NCI-H2196 (cell line): Measurements from ENCODE around the gene ARRB1.
A peak's percentile ranks its signal among the peaks of the same experiment; 100 is the strongest.
"Not testable (repeated sequence)": the region's sequence is repeated elsewhere in the genome, so short reads cannot be mapped to it uniquely, and the experiment has no call there.

Source experiments
- DNase-seq: peaks from one replicate; lab custom pipeline; 2025; ENCODE audit not compliant: unreplicated experiment; lab: John Stamatoyannopoulos, UW

ARRB1 gene

DNA sequence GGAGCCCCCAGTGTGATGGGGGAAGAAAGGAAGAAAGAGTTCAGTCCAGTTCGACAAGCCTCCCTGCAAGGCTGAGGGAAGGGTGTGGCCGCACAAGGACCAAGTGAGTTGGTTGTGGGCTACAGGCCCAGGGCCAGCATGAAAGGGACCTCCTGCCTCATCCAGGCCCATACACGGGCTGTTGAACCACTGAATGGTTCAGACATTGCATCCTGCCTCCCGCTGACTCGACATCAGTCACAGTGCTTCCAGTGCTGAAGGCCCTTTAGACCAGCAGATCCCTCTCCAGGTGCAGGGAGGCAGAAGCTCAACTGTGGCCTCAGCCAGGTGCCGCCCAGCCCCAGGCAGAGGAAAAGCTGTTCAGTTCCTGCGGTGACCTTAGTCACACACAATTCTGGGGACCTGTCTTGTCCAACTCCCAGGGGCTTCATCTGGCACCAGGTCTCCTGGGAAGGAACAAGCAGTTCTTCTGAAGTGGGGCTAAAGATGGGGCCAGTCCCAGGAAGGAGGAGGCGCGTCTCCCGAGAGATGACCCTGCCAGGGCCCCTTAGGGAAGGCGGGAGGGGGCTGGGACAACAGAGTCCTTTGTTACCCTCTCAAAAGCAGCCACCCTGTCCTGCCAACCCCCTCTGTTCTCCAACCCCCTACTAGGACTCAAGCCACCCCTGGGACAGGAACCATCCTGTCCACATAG lies 6.6 kb downstream of the ARRB1 start:
- no peak for DNase-seq

DNA sequence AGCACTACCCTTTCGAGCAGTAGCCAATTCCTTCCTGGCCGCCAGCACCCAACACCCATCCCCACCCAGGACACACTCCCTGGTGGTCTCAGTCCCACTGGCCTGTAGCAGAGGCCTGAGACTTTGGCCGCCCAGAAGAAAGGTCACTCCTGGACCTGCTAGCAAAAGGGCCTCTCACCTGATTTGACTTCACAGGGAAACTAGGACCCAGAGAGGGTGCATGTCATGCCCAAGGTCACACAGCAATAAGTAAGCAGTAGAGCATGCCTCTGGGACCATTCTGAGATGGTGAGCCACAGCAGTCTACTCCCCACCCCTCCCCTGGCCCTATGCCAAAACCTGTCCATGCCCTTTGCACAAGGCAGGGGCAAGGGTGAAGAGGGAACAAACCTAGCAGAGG lies 7.3 kb downstream of the ARRB1 start:
- DNase-seq: no peak

DNA sequence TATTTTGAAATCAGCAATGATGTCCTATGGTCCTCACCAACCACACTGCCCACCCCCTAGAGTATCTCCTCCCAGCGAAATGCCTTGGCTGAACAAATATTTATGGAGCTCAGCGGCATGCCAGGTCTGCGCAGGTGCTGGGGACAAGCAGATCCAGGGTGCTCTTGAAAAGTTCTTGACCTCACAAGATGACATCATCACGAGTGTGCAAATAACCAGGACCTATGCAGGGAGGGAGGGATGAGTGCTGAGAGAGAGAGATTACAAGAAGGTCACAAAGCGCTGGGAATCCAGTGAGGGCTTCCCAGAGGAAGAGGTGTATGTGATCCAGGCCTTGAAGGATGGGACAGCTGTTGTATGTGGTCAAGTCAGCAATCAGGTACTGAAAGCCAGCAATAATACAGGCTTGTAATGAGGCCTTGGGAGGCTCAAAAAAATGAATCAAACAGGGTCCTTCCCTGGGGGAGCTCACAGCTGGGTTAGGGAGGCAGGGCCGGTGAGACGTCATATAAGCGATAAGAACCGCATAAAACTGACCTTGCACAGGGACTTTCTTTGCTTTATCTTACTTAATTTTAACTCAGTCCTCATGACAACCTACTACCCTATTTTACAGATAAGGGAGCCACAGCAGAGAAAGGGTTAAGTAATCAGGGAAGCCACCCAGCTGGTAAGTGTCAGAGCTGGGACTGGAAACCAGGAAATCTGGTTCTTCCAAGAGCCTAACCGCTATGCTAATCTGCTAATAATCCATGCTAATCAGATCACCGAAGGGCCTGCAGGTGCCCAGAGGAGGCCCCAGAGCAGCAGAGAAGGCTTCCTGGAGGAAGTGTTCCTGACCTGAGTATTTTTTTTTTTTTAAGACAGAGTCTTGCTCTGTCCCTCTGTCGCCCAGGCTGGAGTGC lies 8.2 kb downstream of the ARRB1 start:
- DNase-seq: peak; percentile 91

DNA sequence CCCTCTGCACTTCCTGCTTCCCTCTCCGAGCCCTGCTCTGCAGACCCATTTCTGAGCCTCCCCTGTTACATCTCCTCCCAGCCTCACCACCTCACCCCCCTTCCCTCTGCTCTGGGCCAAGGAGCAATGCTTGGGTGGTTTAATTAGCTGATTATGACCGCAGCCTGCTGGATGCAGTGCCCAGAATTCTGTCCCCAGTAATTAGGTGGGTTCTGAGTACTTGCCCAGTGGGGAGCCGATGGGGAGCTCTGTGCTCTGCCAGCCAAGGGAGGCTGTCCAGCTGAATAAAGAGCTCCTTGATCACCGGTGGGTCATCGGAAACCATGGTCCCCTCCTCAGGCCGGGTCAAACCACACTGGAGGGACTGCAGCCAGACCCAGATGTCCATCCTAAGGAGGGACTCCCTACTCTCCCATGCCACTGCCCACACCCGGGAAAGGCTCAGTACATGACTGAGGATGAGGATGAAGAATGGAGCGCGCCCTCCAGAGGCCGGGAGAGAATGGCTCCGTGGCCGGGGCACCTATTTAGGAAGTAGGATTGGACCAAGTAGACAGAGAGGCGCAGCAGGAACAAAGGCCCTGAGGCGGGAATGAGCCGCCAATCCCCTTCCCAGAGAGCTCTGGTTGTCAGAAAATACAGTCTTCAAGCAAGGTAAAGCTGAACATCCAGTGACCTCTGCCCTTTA lies 9.1 kb downstream of the ARRB1 start:
- no peak for DNase-seq

DNA sequence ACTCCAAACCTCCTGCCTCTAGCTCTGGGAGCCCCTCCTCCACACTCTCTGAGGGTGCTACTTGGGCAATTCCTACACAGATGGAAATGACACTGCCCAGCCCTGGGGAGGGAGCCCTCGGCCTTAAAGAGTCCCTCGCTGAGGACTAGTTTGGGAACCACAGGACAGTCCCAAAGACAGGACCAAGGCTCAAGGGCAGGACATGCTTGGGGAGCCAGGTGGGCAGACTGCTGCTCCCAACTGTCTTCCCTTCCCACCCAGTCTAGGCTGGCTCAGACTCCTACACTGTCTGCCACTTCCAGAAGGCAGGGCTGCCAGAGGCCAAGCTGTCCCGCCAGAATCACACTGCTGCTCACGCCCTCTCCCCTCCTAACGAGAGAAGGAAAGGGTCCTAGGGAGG lies 9.8 kb downstream of the ARRB1 start:
- no peak for DNase-seq

DNA sequence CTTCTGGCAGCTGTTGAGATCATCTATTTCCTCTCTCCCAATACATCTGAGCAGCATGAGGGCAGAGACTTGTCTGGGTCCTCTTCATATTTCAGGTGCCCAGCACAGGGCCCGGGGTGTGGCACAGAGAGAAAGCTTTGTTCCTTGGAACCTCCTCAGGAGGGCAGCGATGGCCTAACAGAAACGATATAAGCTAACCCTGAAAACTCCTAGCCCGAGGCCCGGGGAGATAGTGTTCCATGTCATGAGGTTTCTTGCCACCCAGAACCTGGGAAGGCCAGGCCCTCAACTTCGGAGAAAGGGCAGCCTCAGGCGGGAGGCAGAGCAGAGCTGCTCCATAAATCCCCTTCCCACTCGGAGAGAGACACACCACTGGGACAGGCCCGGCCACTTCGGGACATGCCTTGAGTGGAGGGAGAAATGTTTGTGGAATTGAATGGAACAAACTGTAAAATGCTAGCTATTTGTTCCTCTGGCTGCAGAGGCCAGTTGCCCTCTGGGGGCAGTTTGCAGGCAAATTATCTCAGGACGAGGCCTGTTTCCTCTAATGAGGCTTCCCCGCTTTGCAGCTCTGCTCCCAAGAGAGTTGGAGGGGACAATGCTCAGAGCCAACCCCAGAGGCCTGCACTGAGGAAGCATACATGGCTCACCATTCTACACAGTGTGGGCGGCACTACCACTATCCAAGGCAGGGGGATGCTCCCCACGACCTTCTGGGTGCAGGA lies 11.6 kb downstream of the ARRB1 start:
- no peak for DNase-seq

DNA sequence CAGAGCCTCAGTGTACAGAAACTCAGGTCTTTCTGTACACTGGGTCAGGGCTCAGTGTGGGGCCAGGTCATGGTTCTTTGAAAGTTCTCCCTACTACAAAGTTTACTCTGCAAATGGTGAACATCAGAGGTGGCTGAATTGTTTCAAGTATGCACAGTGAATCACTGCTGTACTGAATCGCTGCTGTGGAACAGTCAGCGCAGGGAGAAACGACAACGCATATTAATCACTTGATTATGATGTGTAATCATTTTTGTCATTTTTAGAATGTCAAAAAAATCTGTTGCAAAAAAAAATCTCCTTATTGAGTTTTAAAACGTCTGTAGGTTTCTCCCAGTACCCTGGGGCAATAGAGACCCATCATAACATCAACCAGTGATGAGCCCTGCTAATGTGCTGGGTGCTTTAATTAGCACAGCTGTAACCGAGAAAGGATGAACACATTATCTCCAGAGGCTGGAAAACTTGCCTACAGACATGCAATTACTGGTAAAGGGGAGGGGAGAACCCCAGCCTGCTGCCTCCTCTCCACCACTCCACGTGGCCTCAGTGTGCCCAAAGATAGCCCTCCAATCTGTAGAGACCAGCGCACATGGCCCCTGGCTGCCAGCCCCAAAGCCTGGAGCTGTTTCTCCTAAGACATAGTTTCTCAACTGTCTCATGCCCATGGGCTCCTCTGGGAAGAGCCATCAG lies 12.8 kb downstream of the ARRB1 start:
- no peak for DNase-seq

DNA sequence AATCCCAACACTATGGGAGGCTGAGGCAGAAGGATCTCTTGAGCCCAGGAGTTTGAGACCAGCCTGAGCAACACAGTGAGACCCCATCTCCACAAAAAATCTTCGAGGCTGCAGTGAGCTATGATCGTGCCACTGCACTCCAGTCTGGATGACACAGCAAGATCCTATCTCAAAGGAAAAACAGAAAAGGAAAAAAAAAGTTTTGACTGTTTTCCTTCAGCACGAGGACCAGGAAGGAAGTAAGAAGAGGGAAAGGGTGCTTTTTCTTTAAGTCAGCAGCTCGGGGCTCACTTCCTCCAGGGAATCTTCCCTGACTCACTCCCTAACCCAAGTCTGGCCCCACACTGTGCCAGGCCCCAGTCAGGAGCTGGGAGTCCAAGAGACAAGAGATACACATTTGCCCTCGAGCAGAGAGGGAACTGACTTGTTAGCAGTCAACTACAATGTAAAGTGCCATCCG lies 14.2 kb downstream of the ARRB1 start:
- no peak for DNase-seq

DNA sequence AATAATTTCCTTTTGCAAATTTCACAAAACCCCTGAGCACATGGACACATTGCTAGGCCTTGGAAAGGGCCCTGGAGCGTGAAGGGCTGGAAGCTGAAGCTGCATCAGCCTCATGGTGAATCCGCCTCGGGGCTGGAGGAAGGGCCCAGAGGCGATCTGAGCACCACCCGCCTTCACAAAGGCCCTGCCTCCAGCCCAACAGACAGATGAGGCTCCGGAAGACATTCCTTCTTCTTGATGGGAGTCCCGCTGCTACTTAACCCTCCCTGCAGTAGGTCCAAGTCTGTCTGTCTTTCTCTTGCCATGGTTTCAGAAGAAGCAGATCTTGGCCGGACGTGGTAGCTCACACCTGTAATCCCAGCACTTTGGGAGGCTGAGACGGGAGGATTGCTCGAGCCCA lies 16.5 kb downstream of the ARRB1 start:
- no peak for DNase-seq

DNA sequence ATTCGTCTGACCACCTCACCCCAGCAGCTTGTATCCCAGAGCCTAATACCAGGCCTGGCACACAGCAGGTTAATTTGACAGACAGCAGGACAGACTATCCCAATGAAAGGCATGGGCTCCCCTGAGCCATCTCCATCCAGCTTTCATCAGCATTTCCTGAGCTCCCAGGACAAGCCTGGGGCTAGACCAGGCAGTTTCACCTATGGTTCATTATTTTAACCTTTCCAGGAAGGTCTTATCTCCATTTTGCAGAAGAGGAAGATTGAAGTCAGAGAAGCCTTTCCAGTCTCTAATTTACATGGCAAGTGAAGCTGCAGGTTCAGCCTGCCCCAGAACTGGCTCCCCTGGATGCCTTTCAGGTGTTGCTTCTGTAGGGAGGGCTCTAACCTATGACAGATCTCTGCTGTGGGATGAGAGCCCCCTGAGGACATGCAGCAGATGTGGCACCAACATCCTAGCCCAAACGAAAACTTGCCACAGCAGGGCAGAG lies 17.0 kb downstream of the ARRB1 start:
- no peak for DNase-seq

DNA sequence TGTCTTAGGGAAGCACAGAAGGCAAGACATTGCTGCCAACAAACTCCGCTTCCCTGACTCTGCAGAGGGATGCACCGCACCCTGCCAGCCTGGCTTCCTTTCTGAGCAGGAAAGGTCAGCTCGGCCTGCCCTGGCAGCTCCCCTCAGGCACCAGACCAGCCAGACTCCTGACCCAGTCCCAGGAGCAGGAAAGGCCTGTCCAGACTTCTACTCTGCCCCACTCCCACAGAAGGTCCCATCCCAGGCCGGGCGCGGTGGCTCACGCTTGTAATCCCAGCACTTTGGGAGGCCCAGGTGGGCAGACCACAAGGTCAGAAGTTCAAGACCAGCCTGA lies 17.7 kb downstream of the ARRB1 start:
- no peak for DNase-seq

DNA sequence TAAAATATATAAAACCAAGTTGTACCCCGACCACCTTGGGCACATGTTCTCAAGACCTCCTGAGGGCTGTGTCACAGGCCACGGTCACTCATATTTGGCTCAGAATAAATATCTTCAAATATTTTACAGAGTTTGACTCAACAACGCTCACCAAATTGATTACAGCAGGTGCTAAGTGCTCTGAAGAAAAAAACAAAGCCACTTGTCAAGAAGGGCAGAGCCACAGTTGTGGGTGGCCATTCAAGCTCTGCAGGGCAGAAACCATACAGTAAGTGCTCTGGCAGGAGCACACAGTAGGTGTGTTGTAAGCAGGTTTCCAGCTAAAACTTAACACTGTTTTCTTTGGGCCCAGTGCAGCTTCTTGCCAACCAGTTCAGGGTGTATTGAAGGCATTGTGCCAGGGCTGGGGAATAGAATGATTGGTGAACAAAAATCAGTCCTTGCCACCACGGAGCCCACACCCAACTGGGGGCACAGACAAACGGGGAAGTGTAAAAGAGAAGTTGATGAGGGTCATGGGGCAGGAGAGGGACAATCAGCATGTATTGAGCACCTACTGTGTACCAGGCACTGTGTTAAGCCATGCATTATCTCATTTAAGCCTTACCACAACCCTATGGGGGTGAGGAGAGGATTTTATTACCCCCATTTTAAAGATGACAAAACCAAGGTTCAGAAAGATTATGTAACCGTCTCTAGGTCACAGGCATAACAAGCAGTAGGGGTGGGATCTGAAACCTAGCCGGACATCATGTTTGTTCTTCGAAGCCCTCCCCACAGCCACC lies 18.2 kb downstream of the ARRB1 start:
- no peak for DNase-seq

DNA sequence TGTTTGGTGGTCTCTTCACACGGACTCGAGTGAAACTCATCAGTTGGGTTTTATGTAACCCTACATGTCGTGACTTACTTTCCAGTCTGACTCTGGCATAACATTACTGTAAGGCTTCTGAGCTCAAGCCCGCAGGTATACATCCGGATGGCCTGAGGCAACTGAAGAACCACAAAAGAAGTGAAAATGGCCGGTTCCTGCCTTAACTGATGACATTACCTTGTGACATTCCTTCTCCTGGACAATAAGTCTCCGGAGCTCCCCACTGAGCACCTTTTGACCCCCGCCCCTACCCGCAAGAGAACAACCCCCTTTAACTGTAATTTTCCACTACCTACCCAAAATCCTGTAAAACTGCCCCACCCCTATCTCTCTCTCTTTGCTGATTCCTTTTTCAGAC lies 19.7 kb downstream of the ARRB1 start:
- not testable (repeated sequence) for DNase-seq

DNA sequence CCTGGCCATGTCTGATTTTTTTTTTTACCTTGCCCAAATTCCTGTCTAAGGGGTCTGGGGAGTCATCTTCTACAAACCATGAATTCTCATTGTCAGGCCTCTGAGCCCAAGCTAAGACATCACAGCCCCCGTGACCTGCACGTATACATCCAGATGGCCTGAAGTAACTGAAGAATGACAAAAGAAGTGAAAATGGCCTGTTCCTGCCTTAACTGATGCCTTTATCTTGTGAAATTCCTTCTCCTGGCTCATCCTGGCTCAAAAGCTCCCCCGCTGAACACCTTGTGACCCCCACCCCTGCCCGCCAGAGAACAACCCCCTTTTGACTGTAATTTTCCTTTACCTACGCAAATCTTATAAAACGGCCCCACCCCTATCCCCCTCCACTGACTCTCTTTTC lies 20.2 kb downstream of the ARRB1 start:
- DNase-seq: not testable (repeated sequence)

DNA sequence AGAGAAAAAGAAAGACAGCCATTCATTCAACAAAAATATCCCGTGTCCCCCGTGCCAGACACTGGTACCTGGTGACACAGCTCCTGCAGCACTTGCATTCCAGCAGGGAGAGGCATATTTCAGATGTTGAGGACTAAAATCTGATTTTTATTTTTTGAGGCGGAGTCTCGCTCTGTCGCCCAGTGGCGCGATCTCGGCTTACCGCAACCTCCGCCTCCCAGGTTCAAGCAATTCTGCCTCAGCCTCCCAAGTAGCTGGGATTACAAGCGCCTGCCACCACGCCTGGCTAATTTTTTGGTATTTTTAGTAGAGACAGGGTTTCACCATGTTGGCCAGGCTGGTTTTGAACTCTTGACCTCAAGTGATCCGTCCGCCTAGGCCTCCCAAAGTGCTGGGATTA lies 20.6 kb downstream of the ARRB1 start:
- not testable (repeated sequence) for DNase-seq

DNA sequence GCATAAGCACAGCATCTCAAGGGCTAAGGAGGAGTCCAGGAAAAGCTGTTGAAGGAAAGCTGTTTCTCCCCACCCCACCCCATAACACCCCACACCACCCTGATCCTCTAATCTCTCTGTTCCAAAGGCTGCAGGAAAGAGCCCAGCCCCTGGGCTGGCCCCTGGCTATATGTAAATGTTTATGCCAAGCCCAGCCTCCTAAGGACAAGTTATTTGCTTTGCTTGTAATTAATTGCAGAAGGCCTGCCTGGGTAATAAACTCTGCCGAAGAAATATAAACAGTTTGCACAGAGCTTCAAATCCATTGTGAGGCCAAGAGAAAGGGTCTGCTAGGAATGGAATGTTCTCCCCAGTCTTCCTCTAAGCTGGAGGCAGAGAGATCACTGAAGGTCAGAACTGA lies 21.2 kb downstream of the ARRB1 start:
- DNase-seq: no peak

DNA sequence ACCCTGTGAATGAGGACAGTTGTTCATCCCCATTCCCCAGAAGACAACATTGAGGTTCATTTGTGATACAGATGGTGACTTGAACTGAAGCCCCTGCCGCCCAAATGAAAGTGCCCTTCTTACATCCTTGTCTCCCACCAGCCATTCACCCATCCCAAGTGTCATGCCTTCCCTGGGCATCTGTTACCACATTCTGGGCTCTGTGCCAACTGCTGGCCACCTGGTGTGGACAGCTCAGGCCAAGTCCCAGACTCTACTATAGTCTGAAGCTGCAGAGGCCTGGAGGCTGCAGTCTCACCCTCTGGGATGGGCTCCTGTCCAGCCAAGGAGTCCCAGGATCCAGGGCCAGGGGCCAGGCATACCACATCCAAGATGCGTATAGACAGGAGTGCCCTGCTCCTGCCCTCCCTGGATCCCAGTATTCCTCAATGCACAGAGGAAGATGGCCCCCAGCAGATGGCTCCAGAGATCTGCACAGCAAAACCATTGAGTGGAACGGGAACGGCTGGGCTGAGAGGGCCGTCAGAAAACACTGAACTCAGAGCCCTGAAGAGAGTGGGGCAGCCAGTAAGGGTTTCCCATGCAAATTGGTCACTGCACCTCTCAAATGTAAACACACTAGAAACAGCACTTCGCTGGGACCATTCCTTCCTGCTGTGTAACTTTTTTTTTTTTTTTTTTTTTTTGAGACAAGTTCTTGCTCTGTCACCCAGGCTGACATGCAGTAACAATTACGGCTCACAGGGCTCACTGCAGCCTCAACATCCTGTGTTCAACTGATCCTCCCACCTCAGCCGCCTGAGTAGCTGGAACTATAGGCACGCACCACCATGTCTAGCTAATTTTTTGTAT lies 22.8 kb downstream of the ARRB1 start:
- peak; percentile 84 for DNase-seq

DNA sequence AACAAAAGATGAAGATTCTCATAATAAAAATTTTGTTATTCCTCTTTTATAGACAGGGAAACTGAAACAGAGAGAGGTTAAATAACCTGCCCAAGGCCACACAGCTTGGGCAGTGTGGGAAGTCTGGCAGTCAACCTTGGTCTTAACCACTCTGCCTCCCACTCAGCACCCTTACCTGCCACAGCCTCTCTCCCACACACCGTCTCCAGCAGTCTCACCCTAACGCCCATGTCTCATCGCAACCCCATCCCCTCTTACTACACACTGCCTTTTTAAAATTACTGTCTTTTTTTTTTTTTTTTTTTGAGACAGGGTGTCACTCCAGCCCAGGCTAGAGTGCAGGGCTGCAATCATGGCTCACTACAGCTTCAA lies 25.0 kb downstream of the ARRB1 start:
- DNase-seq: no peak
